Endodermal cell (in vitro differentiated cells): Measurements from ENCODE around the gene SIGLEC14. TPM values are rescaled to one million over a fixed set of nuclear protein-coding genes. Genes with fewer than 3 reads are reported as not detected.
A peak's percentile ranks its signal among the peaks of the same experiment; 100 is the strongest.

Experiments used
- DNase-seq: peaks from one replicate; pipeline ENCODE4 v3.0.0-alpha.2; 2017
- H3K27ac ChIP-seq: 2 replicates; pipeline ENCODE4 v1.5.1; 2013; ENCODE audit warnings: mild to moderate bottlenecking, low read depth, low read length, moderate library complexity
- H3K27me3 ChIP-seq: 2 replicates; pipeline ENCODE4 v1.6.1; 2013; ENCODE audit warnings: mild to moderate bottlenecking, low read length, moderate library complexity; ENCODE audit not compliant: insufficient read depth, control insufficient read depth, poor library complexity, severe bottlenecking
- H3K36me3 ChIP-seq: 2 replicates; pipeline ENCODE4 v1.7.0; 2013; ENCODE audit warnings: mild to moderate bottlenecking, low read length, moderate library complexity; ENCODE audit not compliant: control insufficient read depth, insufficient read depth
- H3K4me1 ChIP-seq: one replicate; pipeline ENCODE4 v1.7.0; 2013; ENCODE audit warnings: low read length; ENCODE audit not compliant: control insufficient read depth, insufficient read depth
- H3K4me3 ChIP-seq: 2 replicates; pipeline ENCODE4 v1.5.1; 2013; ENCODE audit warnings: mild to moderate bottlenecking, low read length, moderate library complexity
- H3K9ac ChIP-seq: 2 replicates; pipeline ENCODE4 v1.6.1; 2013; ENCODE audit warnings: mild to moderate bottlenecking, low read length, moderate library complexity; ENCODE audit not compliant: poor library complexity, severe bottlenecking; ENCODE audit errors: extremely low read depth
- H3K9me3 ChIP-seq: 2 replicates; pipeline ENCODE4 v1.6.1; 2013; ENCODE audit warnings: mild to moderate bottlenecking, low read length, moderate library complexity; ENCODE audit not compliant: control insufficient read depth
- H3K27ac Mint-ChIP-seq: 2 replicates; pipeline ENCODE4 v1.8.0; 2020; ENCODE audit warnings: mixed read lengths
- H3K27me3 Mint-ChIP-seq: 2 replicates; pipeline ENCODE4 v1.8.0; 2021; ENCODE audit warnings: mild to moderate bottlenecking, mixed read lengths; ENCODE audit not compliant: insufficient read depth
- H3K36me3 Mint-ChIP-seq: 2 replicates; pipeline ENCODE4 v1.8.0; 2020; ENCODE audit warnings: low read depth, mixed read lengths
- H3K4me1 Mint-ChIP-seq: 2 replicates; pipeline ENCODE4 v1.8.0; 2020; ENCODE audit warnings: mixed read lengths
- H3K4me3 Mint-ChIP-seq: 2 replicates; pipeline ENCODE4 v1.8.0; 2020; ENCODE audit warnings: mild to moderate bottlenecking, moderate library complexity, mixed read lengths
- H3K9me3 Mint-ChIP-seq: 2 replicates; pipeline ENCODE4 v1.8.0; 2020; ENCODE audit warnings: mild to moderate bottlenecking, mixed read lengths
- CTCF ChIP-seq: fragments of 200-600 bp; sonication (generic); conservative IDR thresholded peaks from 2 replicates; pipeline ENCODE4 v1.5.0; 2021; ENCODE audit warnings: antibody characterized with exemption, mild to moderate bottlenecking
- WGBS, 2 experiments: methylation state at CpG; one replicate each; pipeline versions ENCODE4 v1.1.5 to v1.1.7; 2013; ENCODE audit warnings: missing lambda C conversion rate in 2 of 2, mixed read lengths in 1 of 2; ENCODE audit not compliant: insufficient coverage in 1 of 2, insufficient read length in 1 of 2; 5-methylcytosine and 5-hydroxymethylcytosine counted together
- total RNA-seq, 2 donors: library from RNA; stranded (reverse); fragmentation: NEBNext Ultra II Directional in 1 of 2; extraction: Animal tissue kit (Norgen Biotek cat#: 25700) in 1 of 2; gene quantifications; 2 replicates in 1 of 2; 3 replicates in 1 of 2; pipeline ENCODE4 v1.2.1, GENCODE V29; 2021

The SIGLEC14 gene
- total RNA-seq, 2 donors from 2014 or later = not detected

- Histone ChIP-seq H3K27me3 (peaks cover 4% of the 10 kb centered on the region), H3K4me3 (no peak overlapping the region), H3K4me1 (no peaks in the 10 kb centered on the region), H3K9me3 (no peaks in the 10 kb centered on the region), H3K27ac (no peak overlapping the region), H3K36me3 (no peaks in the 10 kb centered on the region), H3K9ac (no peak overlapping the region)
- DNase-seq = no peak
- H3K4me3 Mint-ChIP-seq = no peak overlapping the region
- H3K36me3 Mint-ChIP-seq = no peaks in the 10 kb centered on the region
- peaks cover 34% of the 10 kb centered on the region for H3K27me3 Mint-ChIP-seq
- no peaks in the 10 kb centered on the region for H3K4me1 Mint-ChIP-seq
- WGBS, 2 experiments = 42 to 65% methylated on average over 2 to 3 of the region's 3 CpGs
- H3K9me3 Mint-ChIP-seq = no peaks in the 10 kb centered on the region
- no peak for TF ChIP-seq CTCF
- no peak overlapping the region for H3K27ac Mint-ChIP-seq
Measured at GRCh38 chr19:51663650-51664049, 17.0 kb upstream of the SIGLEC14 start.

DNA sequence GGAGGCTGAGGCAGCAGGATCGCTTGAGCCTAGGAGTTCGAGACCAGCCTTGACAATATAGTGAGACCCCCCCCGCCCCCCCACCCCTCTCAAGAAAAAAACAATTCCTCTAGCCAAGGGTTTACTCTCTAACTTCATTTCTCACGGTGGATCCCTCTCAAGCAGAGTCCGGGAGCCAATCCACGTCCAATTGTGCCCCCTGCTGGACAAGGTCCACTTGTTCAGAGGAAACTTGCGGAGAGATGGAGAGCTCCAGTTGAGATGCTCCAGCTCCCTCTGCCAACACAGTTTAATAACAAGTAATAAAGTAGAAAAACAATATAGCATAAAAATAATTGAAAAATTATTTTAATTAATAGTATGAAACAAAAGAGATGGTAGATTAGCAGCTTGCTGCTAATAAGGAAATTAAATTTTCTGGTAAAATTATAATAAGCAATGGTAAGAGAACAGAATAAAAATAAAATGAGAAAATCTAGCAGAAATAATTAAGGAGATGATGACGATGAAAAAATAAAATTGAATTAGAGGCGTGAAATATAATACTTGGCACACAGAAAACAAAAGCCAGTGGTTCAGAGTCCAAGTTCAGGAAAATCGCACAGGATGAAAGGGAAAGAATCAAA, 14.5 kb upstream of the SIGLEC14 start:
- no peak overlapping the region for H3K9ac ChIP-seq
- no peaks in the 10 kb centered on the region for H3K36me3 ChIP-seq
- no peak overlapping the region for H3K4me3 ChIP-seq
- no peak overlapping the region for H3K27ac Mint-ChIP-seq
- no peaks in the 10 kb centered on the region for H3K4me1 ChIP-seq
- H3K27ac ChIP-seq = no peak overlapping the region
- H3K4me3 Mint-ChIP-seq = no peak overlapping the region
- peak; percentile 93 for DNase-seq
- peaks cover 3% of the 10 kb centered on the region for H3K9me3 Mint-ChIP-seq
- peaks cover 4% of the 10 kb centered on the region for H3K27me3 ChIP-seq
- H3K27me3 Mint-ChIP-seq = peaks cover 25% of the 10 kb centered on the region
- no peaks in the 10 kb centered on the region for H3K4me1 Mint-ChIP-seq
- TF ChIP-seq CTCF = peak; percentile 82
- 20 to 39% methylated on average over 3 to 9 of the region's 10 CpGs for WGBS, 2 experiments
- H3K9me3 ChIP-seq = no peaks in the 10 kb centered on the region
- H3K36me3 Mint-ChIP-seq = no peaks in the 10 kb centered on the region

DNA sequence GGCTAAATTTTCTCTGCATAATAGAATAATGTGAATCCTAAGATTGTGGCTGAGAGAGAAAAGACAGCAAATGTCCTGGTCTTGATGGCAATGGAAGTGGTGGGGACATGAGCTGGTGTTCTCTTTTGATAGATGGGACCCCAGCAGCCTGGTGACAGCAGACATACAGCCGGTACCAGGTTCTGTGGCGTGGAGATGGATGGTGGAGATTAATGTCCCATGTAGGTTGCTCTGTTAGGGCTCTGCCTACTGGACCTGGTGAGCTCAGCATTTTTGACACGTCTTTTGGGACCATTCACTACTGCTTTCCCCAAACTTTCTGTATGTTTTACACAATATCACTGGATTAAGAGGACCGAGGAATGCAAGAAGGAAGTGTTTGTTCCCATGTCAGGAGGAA, 8.2 kb upstream of the SIGLEC14 start:
- Histone ChIP-seq H3K9me3 (no peaks in the 10 kb centered on the region), H3K36me3 (no peaks in the 10 kb centered on the region), H3K27me3 (peaks cover 6% of the 10 kb centered on the region), H3K27ac (no peak overlapping the region), H3K4me1 (no peaks in the 10 kb centered on the region), H3K9ac (no peak overlapping the region), H3K4me3 (no peak overlapping the region)
- Mint-ChIP-seq H3K4me1 (no peaks in the 10 kb centered on the region), H3K27me3 (peaks cover 19% of the 10 kb centered on the region), H3K27ac (no peak overlapping the region), H3K9me3 (peaks cover 5% of the 10 kb centered on the region), H3K36me3 (no peaks in the 10 kb centered on the region), H3K4me3 (no peak overlapping the region)
- 77% methylated on average over 4 of the region's 4 CpGs; no CpG with 5 or more reads in 1 of the 2 experiments for WGBS, 2 experiments
- TF ChIP-seq CTCF = no peak
- no peak for DNase-seq
